Measurements from ENCODE around the gene ZNF775.

The ZNF775 gene

GRCh38 chr7:150341263-150342120 lies 37.6 kb upstream of the ZNF775 start, which contains the start of gene RARRES2:
Gene RARRES2, minus strand, starts transcription at chr7:150341629. Its CDS starts 1,020 bp downstream, at chr7:150340609.
- no peak for TF ChIP-seq TOX (CRISPR knock-in tag; IDR thresholded peaks at IDR 0.05; ENCODE audit: borderline replicate concordance)
- TF ChIP-seq ZFP30 (CRISPR knock-in tag; IDR thresholded peaks at IDR 0.05) = no peak
- TF ChIP-seq CSRNP3 (CRISPR knock-in tag; IDR thresholded peaks at IDR 0.05) = no peak
- TF ChIP-seq PPARA (CRISPR knock-in tag; IDR thresholded peaks at IDR 0.05; ENCODE audit: borderline replicate concordance) = no peak
- TF ChIP-seq ESRRG (CRISPR knock-in tag; IDR thresholded peaks at IDR 0.05) = no peak
- TF ChIP-seq ISL1 (CRISPR knock-in tag; IDR thresholded peaks at IDR 0.05) = no peak
- TF ChIP-seq CSDC2 (CRISPR knock-in tag; IDR thresholded peaks at IDR 0.05) = no peak
- no peak for TF ChIP-seq CREB5 (CRISPR knock-in tag; IDR thresholded peaks at IDR 0.05; ENCODE audit: low read depth)
- no peak for TF ChIP-seq ZC3H10 (CRISPR knock-in tag; IDR thresholded peaks at IDR 0.05)
- no peak for TF ChIP-seq SNAI2 (CRISPR knock-in tag; IDR thresholded peaks at IDR 0.05)
- TF ChIP-seq BACH2 (CRISPR knock-in tag; IDR thresholded peaks at IDR 0.05; ENCODE audit: borderline replicate concordance) = no peak
- no peak for TF ChIP-seq OSR1 (CRISPR knock-in tag; IDR thresholded peaks at IDR 0.05)
- no peak for TF ChIP-seq ZNF70 (CRISPR knock-in tag; IDR thresholded peaks at IDR 0.05)
- TF ChIP-seq ZNF565 (CRISPR knock-in tag; conservative IDR thresholded peaks at IDR 0.05; ENCODE audit: low read depth) = no peak
- ATAC-seq = peak; percentile 17; the same call in 2 of the 3 replicates

GRCh38 chr7:150342121-150342408 lies 37.1 kb upstream of the ZNF775 start:
- TF ChIP-seq ZC3H10 (CRISPR knock-in tag; IDR thresholded peaks at IDR 0.05) = no peak
- no peak for TF ChIP-seq TSHZ2 (CRISPR knock-in tag; IDR thresholded peaks at IDR 0.05)
- no peak for TF ChIP-seq TOX (CRISPR knock-in tag; IDR thresholded peaks at IDR 0.05; ENCODE audit: borderline replicate concordance)
- no peak for TF ChIP-seq POU6F1 (CRISPR knock-in tag; IDR thresholded peaks at IDR 0.05; ENCODE audit: borderline replicate concordance, low read depth)
- TF ChIP-seq PATZ1 (CRISPR knock-in tag; IDR thresholded peaks at IDR 0.05; ENCODE audit: borderline replicate concordance) = no peak
- no peak for TF ChIP-seq PPARA (CRISPR knock-in tag; IDR thresholded peaks at IDR 0.05; ENCODE audit: borderline replicate concordance)
- no peak for TF ChIP-seq GLIS3 (CRISPR knock-in tag; IDR thresholded peaks at IDR 0.05)
- TF ChIP-seq CSDC2 (CRISPR knock-in tag; IDR thresholded peaks at IDR 0.05) = no peak
- no peak for TF ChIP-seq ISL1 (CRISPR knock-in tag; IDR thresholded peaks at IDR 0.05)
- TF ChIP-seq RARB (CRISPR knock-in tag; IDR thresholded peaks at IDR 0.05) = no peak
- no peak for TF ChIP-seq OSR1 (CRISPR knock-in tag; IDR thresholded peaks at IDR 0.05)
- TF ChIP-seq CREB5 (CRISPR knock-in tag; IDR thresholded peaks at IDR 0.05; ENCODE audit: low read depth) = no peak
- no peak for TF ChIP-seq ESRRG (CRISPR knock-in tag; IDR thresholded peaks at IDR 0.05)
- TF ChIP-seq ARNTL (CRISPR knock-in tag; IDR thresholded peaks at IDR 0.05; ENCODE audit: borderline replicate concordance, low read depth) = no peak
- no peak for TF ChIP-seq ZNF565 (CRISPR knock-in tag; conservative IDR thresholded peaks at IDR 0.05; ENCODE audit: low read depth)
- no peak for TF ChIP-seq ZNF8 (CRISPR knock-in tag; IDR thresholded peaks at IDR 0.05)
- TF ChIP-seq SNAI2 (CRISPR knock-in tag; IDR thresholded peaks at IDR 0.05) = no peak
- TF ChIP-seq ZFP30 (CRISPR knock-in tag; IDR thresholded peaks at IDR 0.05) = no peak
- TF ChIP-seq TCF4 (CRISPR knock-in tag; IDR thresholded peaks at IDR 0.05; ENCODE audit: borderline replicate concordance) = no peak
- ATAC-seq = no peak
